Lower leg skin (tissue), 4 donors: ENCODE data around the gene SLC44A5. TPM values are rescaled to one million over a fixed set of nuclear protein-coding genes. Genes with fewer than 3 reads are reported as not detected.

Experiments
- DNase-seq, 2 donors: peaks; one replicate each; pipeline ENCODE4 v3.0.0-alpha.2; 2019; ENCODE audit warnings: low spot score in 2 of 2
- H3K4me3 ChIP-seq: fragments of 200-600 bp; sonication (generic); 2 replicates; pipeline ENCODE4 v1.5.1; 2017; ENCODE audit warnings: mild to moderate bottlenecking, low read depth; ENCODE audit not compliant: poor library complexity, severe bottlenecking
- POLR2A ChIP-seq, 2 donors: fragments of 450-650 bp; IDR thresholded peaks; one replicate each; pipeline ENCODE4 v1.6.1; 2016 to 2017; ENCODE audit warnings: antibody characterized with exemption in 2 of 2, mild to moderate bottlenecking in 1 of 2, moderate library complexity in 1 of 2
- WGBS, 2 donors: methylation state at CpG; one replicate each; pipeline ENCODE4 v1.1.5; 2018; 5-methylcytosine and 5-hydroxymethylcytosine counted together
- intact Hi-C: fragments of 100-400 bp; cut with DNase I; formaldehyde crosslinking; loops from one replicate; pipeline ENCODE4 v1.15.0; 2023; ENCODE audit warnings: low total_unique reads
- total RNA-seq, 4 donors: library from RNA; depleted of rRNA; stranded (reverse); fragments of >200 nt; gene quantifications; one replicate each; pipeline ENCODE4 v1.1.0, GENCODE V29; 2016
- TF ChIP-seq, protein P1 (sequence below), 3 donors: fragments of 450-650 bp; IDR thresholded peaks; one replicate each; pipeline ENCODE4 v1.5.1; 2016; ENCODE audit warnings: antibody characterized with exemption in 3 of 3, mild to moderate bottlenecking in 3 of 3, moderate library complexity in 2 of 3

SLC44A5 gene
- total RNA-seq, 4 donors from 2014 or later, result 0.39 to 25.4 (median 7.7) TPM

DNA sequence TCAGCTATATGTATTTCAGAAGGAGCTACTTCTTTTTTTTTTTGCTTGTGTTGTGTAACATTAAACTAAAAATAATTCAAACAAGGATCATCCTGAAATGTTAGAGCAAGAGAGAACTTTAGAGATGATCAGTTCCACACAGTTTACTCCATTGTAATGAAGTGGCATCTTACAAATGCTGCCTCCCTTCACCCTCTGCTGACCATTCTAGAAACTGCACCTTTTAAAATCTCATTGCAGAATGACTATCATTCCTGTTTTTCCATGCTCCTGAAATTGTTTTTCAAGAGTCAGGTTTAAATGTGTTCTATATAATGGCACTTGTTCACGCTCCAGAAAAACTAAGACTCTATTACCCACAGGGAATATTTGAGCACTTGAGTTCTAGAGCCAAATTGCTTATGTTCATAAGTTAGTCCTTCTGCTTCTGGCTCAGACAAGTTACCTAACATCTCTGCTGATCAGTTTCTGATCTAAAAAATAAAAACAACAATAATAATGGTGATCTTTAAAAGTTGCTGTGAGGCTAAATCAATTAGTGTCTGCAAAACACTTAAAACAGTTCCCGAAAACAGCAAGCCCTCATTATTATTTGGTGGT is 21.5 kb upstream of the SLC44A5 start:
- WGBS, 2 donors, result 43 to 46% methylated on average over 2 of the region's 2 CpGs
- TF ChIP-seq, protein P1, sequence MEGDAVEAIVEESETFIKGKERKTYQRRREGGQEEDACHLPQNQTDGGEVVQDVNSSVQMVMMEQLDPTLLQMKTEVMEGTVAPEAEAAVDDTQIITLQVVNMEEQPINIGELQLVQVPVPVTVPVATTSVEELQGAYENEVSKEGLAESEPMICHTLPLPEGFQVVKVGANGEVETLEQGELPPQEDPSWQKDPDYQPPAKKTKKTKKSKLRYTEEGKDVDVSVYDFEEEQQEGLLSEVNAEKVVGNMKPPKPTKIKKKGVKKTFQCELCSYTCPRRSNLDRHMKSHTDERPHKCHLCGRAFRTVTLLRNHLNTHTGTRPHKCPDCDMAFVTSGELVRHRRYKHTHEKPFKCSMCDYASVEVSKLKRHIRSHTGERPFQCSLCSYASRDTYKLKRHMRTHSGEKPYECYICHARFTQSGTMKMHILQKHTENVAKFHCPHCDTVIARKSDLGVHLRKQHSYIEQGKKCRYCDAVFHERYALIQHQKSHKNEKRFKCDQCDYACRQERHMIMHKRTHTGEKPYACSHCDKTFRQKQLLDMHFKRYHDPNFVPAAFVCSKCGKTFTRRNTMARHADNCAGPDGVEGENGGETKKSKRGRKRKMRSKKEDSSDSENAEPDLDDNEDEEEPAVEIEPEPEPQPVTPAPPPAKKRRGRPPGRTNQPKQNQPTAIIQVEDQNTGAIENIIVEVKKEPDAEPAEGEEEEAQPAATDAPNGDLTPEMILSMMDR (IDR thresholded peaks at IDR 0.05), result no peak
- no peak for TF ChIP-seq POLR2A (IDR thresholded peaks at IDR 0.05)
- no peak for DNase-seq
- H3K4me3 ChIP-seq, result no peak overlapping the region
- intact Hi-C loops, result no loop called here

DNA sequence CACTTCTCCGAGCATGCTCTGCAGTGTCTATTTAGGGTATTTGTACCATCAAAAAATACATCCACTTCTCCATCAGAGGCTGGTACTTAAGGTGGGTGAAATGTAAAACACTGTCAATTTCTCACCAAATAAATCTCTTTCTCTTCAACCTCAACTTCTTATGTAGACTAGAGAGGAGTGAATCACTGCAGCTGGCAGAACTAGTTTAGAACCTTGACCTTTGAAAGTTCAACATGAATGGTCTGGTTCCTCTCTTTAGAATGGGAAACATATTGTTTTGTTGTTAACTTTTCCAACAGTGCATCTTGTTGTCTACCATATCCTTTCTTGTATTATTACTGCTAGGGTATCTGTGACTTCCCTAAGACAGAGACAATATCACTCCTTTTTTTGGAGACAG is 20.1 kb upstream of the SLC44A5 start:
- intact Hi-C loops, result no loop called here
- TF ChIP-seq, protein P1 (IDR thresholded peaks at IDR 0.05), result no peak
- TF ChIP-seq POLR2A (IDR thresholded peaks at IDR 0.05), result no peak
- H3K4me3 ChIP-seq, result no peak overlapping the region
- 74 to 80% methylated on average over 1 of the region's 1 CpG for WGBS, 2 donors
- DNase-seq, result no peak

DNA sequence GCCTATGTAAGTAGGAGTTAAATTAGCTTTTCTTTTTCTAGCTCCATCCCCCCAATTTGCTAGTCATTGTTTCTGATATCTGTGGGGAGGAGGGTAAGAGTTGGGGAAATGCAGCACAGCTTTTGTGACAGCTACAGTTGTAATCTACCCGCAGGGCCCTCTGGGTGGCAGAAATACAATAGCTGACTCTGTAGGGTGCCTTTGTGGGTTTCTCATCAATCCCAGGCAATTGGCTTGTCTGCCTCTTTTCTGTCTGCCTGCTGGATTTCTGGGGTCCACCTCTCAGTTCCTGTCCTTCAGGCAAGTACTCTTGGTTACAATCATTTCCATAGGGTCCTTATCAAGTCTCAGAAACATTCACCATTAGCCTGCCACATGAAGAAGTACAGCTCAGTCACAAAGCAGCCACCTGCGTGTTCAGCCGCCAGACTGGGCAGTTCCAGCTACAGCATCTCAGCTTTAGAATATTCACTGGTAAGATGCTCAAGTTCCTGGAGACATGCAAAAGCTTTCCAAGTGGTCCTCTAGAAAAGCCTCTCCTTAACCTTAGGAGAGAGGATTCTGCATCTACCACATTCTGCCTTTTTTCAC is 19.2 kb upstream of the SLC44A5 start:
- no peak overlapping the region for H3K4me3 ChIP-seq
- no peak for DNase-seq
- 39 to 41% methylated on average over 3 of the region's 3 CpGs for whole genome bisulfite sequencing, 2 donors
- TF ChIP-seq POLR2A (IDR thresholded peaks at IDR 0.05), result no peak
- TF ChIP-seq, protein P1 (IDR thresholded peaks at IDR 0.05), result no peak
- intact Hi-C loops, result no loop called here

DNA sequence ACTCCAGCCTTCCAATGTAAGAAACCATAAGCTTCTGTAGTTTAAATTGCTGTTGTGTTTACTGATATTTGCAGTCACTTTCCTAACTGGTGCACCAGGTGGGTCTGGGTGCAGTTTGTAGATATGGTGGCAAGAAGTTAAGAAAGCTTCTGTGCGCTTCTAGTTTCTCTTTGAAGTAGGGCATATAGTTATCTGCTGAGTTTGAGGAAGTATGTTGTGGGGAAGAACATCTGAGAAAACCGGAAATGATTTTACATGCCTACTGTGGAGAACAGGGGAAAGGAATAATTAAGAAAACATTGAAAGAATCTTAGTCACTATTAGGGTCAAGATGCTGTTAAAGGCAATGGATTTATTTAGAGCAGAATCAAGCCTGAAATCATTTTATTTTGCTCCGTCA is 14.9 kb upstream of the SLC44A5 start:
- 57 to 62% methylated on average over 3 of the region's 3 CpGs for WGBS, 2 donors
- no peak overlapping the region for H3K4me3 ChIP-seq
- intact Hi-C loops, result no loop called here
- DNase-seq, result no peak
- TF ChIP-seq, protein P1 (IDR thresholded peaks at IDR 0.05), result no peak
- no peak for TF ChIP-seq POLR2A (IDR thresholded peaks at IDR 0.05)

DNA sequence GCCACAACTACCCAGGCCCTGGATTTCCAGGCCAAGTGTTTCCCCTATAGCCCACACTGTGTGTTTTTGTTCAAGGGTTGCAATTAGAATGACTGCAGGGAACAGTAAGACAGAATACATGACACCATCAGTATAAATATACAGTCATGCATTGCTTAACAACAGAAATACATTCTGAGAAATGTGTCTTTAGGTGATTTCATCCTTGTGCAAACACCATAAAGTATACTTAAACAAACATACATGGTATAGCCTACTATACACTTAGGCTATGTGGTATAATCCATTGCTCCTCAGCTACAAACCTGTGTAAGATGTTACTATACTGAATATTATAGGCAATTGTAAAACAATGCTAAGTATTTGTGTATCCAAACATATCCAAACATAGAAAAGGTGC is 7.5 kb upstream of the SLC44A5 start:
- H3K4me3 ChIP-seq, result no peak overlapping the region
- DNase-seq, result no peak
- intact Hi-C loops, result no loop called here
- no peak for TF ChIP-seq POLR2A (IDR thresholded peaks at IDR 0.05)
- TF ChIP-seq, protein P1 (IDR thresholded peaks at IDR 0.05), result no peak
